Right cardiac atrium (tissue), 5 donors: ENCODE data around the gene KCNQ5. TPM values are rescaled to one million over a fixed set of nuclear protein-coding genes. Genes with fewer than 3 reads are reported as not detected.
"Not testable (repeated sequence)": the region's sequence is repeated elsewhere in the genome, so short reads cannot be mapped to it uniquely, and the experiment has no call there.

Experiments used
- ATAC-seq, 2 donors: fragments of 200-7000 bp; cut with Tn5 transposase; one replicate each; pipeline versions ENCODE4 v1.8.0 to v1.9.1; 2020; ENCODE audit warnings: moderate library complexity in 2 of 2, mild to moderate bottlenecking in 1 of 2
- DNase-seq, 3 donors: peaks; one replicate each; pipeline ENCODE4 v3.0.0-alpha.2; 2020
- H3K27ac ChIP-seq: one replicate; pipeline ENCODE4 v1.5.1; 2013; ENCODE audit warnings: mild to moderate bottlenecking, low read length, control low read depth, moderate library complexity
- H3K27me3 ChIP-seq: one replicate; pipeline ENCODE4 v1.6.1; 2013; ENCODE audit not compliant: control insufficient read depth, insufficient read depth
- H3K4me1 ChIP-seq: one replicate; pipeline ENCODE4 v1.6.1; 2013; ENCODE audit warnings: low read length; ENCODE audit not compliant: control insufficient read depth, insufficient read depth
- H3K4me3 ChIP-seq: one replicate; pipeline ENCODE4 v1.5.1; 2013; ENCODE audit warnings: low read length, control low read depth
- H3K9me3 ChIP-seq: one replicate; pipeline ENCODE4 v1.6.1; 2013; ENCODE audit warnings: low read length; ENCODE audit not compliant: control insufficient read depth
- WGBS: extraction: QIAGEN DNeasy Blood & Tissue Kit; methylation state at CpG from one replicate; pipeline ENCODE4 v1.1.7; 2013; 5-methylcytosine and 5-hydroxymethylcytosine counted together
- intact Hi-C, 4 donors: fragments of 100-400 bp; cut with DNase I; formaldehyde crosslinking; loops; one replicate each; pipeline versions ENCODE4 v1.11.0 to v1.14.0; 2022 to 2023
- polyA plus RNA-seq: library from polyadenylated mRNA; stranded (reverse); fragments of 200-250 nt; gene quantifications from one replicate; pipeline ENCODE4 v1.2.3, GENCODE V29; 2013
- total RNA-seq, 4 donors: library from RNA; stranded (reverse); fragmentation: NEBNext Ultra II Directional; extraction: Animal tissue kit (Norgen Biotek cat#: 25700); gene quantifications; one replicate each; pipeline ENCODE4 v1.2.1, GENCODE V29; 2021
- donor health status: healthy with polysubstance abuse.
- donor health status: DM: no; HTN: yes; CAD: no.
- donor health status: DM: no; HTN: no; CAD: no.
- donor health status: DM: no; HTN: yes; CAD: no; lungs with severe emphysema.
- donor health status: DM: yes; HTN: yes; CAD: no.

Gene KCNQ5
- total and polyA plus RNA-seq, 5 donors = 0.20 to 0.68 (median 0.36) TPM; not detected in 1

DNA sequence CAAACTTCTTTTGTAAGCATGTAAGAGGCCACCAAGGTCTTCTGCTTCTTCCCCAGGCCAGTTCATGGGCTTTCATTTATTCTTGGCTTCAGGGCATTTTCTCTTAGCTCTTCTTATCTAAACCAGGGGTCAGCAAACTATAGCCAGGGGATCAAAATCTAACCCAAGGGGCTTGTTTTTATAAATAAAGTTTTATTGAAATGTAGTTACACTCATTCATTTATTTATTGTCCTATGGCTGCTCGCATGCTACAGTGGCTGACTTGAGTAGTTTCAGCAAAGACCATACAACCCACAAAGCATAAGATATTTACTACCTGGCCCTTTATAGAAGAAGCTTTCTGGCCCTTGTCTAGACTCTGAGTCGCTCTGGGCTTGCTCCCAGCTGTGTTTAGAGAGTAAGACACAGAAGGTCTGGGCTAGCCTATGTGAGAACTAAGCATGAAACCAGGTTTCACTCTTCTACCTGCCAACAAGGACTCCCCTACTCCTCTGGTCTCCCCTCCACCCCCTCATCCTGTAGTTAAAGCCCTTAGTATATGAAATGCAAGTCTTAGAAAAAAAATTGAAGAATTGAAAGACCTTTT, 560.2 kb downstream of the KCNQ5 start:
- ATAC-seq = no peak
- Histone ChIP-seq H3K4me3 (no peak overlapping the region), H3K27me3 (no peaks in the 10 kb centered on the region), H3K4me1 (no peaks in the 10 kb centered on the region), H3K27ac (no peak overlapping the region), H3K9me3 (no peaks in the 10 kb centered on the region)
- intact Hi-C loops = loop anchor here in 2 of 4 donors (5.0 to 10.0 kb wide), 2 partner anchors 557 to 770 kb away; partner anchors contain the start of gene KCNQ5 (in 1 of the 2)
- no peak for DNase-seq
- WGBS = 79% methylated on average over 2 of the region's 2 CpGs

DNA sequence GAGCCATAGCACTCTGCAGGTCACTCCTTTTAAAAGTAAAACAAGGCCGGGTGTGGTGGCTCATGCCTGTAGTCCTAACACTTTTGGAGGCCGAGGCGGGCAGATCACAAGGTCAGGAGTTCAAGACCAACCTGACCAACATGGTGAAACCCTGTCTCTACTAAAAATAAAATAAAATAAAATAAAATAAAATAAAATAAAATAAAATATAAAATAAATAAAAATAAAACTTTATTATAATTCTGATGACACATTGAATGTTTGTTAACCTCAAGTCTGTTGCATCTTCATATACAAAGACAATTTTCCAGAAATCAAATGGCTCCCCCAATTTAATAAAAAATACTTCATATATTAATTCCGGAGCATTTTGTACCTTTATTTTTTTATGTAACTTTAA, 571.4 kb downstream of the KCNQ5 start:
- H3K4me3 ChIP-seq, H3K4me1 ChIP-seq, H3K9me3 ChIP-seq, ATAC-seq, H3K27ac ChIP-seq, DNase-seq, H3K27me3 ChIP-seq, intact Hi-C loops: not testable (repeated sequence)
- 95% methylated on average over 4 of the region's 4 CpGs for WGBS

DNA sequence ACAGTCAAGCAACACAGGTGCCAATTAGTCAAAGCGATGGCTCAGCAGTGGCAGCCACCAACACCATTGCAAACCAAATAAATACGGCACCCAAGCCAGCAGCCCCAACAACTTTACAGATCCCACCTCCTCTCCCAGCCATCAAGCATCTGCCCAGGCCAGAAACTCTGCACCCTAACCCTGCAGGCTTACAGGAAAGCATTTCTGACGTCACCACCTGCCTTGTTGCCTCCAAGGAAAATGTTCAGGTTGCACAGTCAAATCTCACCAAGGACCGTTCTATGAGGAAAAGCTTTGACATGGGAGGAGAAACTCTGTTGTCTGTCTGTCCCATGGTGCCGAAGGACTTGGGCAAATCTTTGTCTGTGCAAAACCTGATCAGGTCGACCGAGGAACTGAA, 572.9 kb downstream of the KCNQ5 start:
- intact Hi-C loops = no loop called here
- no peak overlapping the region for H3K27ac ChIP-seq
- H3K9me3 ChIP-seq = no peaks in the 10 kb centered on the region
- ATAC-seq = no peak
- H3K4me3 ChIP-seq = no peak overlapping the region
- 94% methylated on average over 7 of the region's 7 CpGs for WGBS
- DNase-seq = no peak
- no peaks in the 10 kb centered on the region for H3K27me3 ChIP-seq
- H3K4me1 ChIP-seq = no peaks in the 10 kb centered on the region

DNA sequence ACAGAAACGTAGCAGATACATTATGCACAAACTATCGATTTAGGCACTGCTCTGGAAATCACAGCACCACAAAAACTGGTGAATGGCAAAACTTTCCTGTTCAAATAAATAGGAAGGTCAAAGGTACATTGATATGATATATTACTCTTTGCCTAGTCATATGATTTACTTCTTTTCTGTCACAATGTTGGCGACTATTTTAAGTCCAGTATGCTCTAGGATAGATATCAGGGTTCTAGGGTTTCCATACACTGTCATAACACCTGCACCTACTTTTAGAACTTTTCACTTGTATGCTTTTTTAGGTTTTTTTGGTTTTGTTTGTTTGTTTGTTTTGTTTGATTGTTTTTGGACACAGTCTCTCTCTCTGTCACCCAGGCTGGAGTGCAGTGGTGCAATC, 578.4 kb downstream of the KCNQ5 start:
- WGBS = 88% methylated on average over 3 of the region's 3 CpGs
- intact Hi-C loops = no loop called here
- Histone ChIP-seq H3K4me3 (no peak overlapping the region), H3K9me3 (no peaks in the 10 kb centered on the region), H3K27ac (no peak overlapping the region), H3K27me3 (no peaks in the 10 kb centered on the region), H3K4me1 (no peaks in the 10 kb centered on the region)
- DNase-seq (no peak), ATAC-seq (no peak)

DNA sequence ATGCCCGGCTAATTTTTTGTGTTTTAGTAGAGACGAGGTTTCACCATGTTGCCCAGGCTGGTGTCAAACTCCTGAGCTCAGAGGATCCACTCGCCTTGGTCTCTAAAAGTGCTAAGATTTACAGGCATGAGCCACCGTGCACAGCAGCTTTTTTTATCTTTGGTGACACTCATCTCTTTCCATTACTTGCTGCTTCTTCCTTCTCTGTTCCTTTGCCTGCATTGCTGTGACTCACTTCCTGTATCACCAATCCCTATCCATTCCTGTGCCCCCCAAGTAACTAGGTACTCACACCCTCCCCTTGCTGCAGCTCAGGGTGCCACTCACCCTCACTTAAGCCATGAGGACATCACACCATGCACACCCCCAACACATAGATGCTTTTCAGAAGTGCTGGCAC, 578.9 kb downstream of the KCNQ5 start:
- WGBS = 69% methylated on average over 4 of the region's 4 CpGs

DNA sequence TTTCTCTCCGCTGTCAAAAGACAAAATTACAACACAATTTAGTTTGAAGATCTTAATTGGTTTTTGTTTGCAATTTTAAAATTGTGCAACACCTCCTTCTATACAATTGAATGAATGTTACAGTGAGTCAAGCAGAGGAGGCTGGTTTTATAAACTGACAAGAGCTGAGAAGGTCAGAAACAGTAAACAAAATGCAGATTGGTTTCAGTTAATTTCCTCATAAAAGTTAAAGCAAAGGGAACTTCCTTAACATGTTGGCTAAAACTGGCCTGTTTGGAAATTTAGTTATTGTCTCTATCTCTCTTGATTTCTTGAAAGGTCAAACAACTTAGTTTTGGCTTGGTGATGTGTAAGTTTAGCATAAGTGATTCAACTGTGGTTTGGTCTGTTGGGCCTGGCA, 581.2 kb downstream of the KCNQ5 start:
- no peak for ATAC-seq
- no peaks in the 10 kb centered on the region for H3K27me3 ChIP-seq
- H3K4me1 ChIP-seq = no peaks in the 10 kb centered on the region
- intact Hi-C loops = no loop called here
- no peaks in the 10 kb centered on the region for H3K9me3 ChIP-seq
- no peak overlapping the region for H3K4me3 ChIP-seq
- 93% methylated on average over 1 of the region's 1 CpG for WGBS
- no peak overlapping the region for H3K27ac ChIP-seq
- no peak for DNase-seq

More for the DNA sequence above, 578.9 kb downstream of the KCNQ5 start:
- Histone ChIP-seq H3K27me3 (no peaks in the 10 kb centered on the region), H3K4me1 (no peaks in the 10 kb centered on the region), H3K27ac (no peak overlapping the region), H3K4me3 (no peak overlapping the region), H3K9me3 (no peaks in the 10 kb centered on the region)
- DNase-seq (no peak), ATAC-seq (no peak)
- intact Hi-C loops = no loop called here

DNA sequence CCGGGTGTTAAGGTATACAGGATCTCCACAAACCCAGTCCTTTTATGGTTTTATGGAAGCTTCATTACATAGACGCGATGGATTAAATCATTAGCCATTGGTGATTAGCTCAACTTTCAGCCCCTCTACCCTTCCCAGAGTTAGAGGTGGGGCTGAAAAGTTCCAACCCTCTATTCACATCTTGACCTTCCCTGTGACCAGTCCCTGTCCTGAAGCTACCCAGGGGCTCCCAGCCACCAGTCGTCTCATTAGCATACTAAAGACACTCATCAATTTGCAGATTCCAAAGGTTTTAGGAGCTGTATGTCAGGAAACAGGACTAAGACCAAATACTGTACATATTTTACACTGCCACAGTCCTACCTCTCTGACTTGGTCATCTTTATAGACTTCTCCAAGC, 582.4 kb downstream of the KCNQ5 start:
- Histone ChIP-seq H3K4me3 (no peak overlapping the region), H3K27ac (no peak overlapping the region), H3K27me3 (no peaks in the 10 kb centered on the region), H3K4me1 (no peaks in the 10 kb centered on the region), H3K9me3 (no peaks in the 10 kb centered on the region)
- DNase-seq (no peak), ATAC-seq (no peak)
- WGBS = 82% methylated on average over 4 of the region's 4 CpGs
- intact Hi-C loops = no loop called here

DNA sequence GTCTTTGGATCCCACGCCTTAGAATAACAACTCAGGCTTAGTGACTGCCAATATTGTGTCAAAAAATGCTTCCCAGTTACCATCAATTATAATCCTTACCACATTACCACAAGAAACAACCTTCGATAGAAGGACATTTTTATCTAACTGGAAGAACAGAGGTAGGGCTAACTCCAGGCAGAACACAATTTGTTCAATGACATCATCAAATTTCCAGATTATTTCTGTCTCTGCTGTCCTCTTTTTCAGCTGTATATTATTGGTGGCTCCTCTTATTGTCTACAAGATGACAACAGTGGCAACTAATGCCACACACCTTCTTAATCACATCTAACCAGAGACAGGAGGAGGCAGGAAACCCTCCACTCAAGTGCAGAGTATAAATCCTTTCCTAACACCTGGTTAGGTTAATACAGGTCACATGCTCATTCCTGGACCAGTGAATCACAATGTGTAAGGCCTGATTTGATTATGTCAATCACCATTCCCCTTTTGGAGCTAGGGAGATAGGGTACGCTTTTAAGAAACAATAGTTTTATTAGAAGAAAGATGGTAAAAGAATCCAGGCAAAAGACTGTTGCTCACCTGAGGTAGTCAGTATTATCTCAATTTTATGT, 585.5 kb downstream of the KCNQ5 start:
- no peaks in the 10 kb centered on the region for H3K9me3 ChIP-seq
- ATAC-seq (no peak), DNase-seq (no peak)
- intact Hi-C loops = no loop called here
- no peak overlapping the region for H3K27ac ChIP-seq
- 80% methylated on average over 3 of the region's 3 CpGs for WGBS
- no peak overlapping the region for H3K4me3 ChIP-seq
- H3K27me3 ChIP-seq = no peaks in the 10 kb centered on the region
- H3K4me1 ChIP-seq = no peaks in the 10 kb centered on the region

DNA sequence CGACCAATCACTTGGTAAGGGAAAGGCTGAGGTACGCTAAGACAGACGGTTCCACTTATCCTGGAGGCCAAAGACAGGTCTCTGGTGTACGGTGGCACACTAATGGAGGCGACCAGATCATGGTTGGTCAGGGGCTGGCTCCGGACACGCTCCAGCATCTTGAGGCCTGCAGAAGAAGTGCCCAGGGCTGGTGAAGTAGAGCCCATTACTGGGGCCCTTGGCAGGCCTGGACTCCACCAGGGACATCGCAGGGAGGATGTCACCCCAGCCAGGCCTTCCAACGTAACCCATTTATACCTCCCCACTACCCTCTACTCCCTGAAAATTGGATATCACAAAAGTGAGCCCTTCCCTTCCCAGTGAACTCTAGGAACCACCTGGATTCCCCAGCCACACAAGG, 587.3 kb downstream of the KCNQ5 start:
- no peaks in the 10 kb centered on the region for H3K4me1 ChIP-seq
- WGBS = 93% methylated on average over 9 of the region's 9 CpGs
- no peak overlapping the region for H3K4me3 ChIP-seq
- no peaks in the 10 kb centered on the region for H3K9me3 ChIP-seq
- DNase-seq (no peak), ATAC-seq (no peak)
- intact Hi-C loops = no loop called here
- H3K27ac ChIP-seq = no peak overlapping the region
- no peaks in the 10 kb centered on the region for H3K27me3 ChIP-seq

DNA sequence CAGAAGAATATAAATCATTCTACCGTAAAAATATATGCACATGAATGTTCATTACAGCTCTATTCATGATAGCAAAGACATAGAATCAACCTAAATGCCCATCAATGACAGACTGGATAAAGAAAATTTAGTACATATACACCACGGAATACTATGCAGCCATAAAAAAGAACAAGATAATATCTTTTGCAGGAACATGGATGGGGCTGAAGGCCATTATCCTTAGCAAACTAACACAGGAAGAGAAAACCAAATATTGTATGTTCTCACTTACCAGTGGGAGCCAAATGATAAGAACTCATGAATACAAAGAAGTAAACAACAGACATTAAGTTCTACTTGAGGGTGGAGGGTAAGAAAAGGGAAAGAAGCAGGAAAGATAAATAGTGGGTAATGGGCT, 595.0 kb downstream of the KCNQ5 start:
- no peaks in the 10 kb centered on the region for H3K9me3 ChIP-seq
- intact Hi-C loops = no loop called here
- 94% methylated on average over 2 of the region's 2 CpGs for WGBS
- no peak for DNase-seq
- ATAC-seq = no peak
- H3K4me3 ChIP-seq = no peak overlapping the region
- H3K27me3 ChIP-seq = no peaks in the 10 kb centered on the region
- H3K27ac ChIP-seq = no peak overlapping the region
- no peaks in the 10 kb centered on the region for H3K4me1 ChIP-seq

DNA sequence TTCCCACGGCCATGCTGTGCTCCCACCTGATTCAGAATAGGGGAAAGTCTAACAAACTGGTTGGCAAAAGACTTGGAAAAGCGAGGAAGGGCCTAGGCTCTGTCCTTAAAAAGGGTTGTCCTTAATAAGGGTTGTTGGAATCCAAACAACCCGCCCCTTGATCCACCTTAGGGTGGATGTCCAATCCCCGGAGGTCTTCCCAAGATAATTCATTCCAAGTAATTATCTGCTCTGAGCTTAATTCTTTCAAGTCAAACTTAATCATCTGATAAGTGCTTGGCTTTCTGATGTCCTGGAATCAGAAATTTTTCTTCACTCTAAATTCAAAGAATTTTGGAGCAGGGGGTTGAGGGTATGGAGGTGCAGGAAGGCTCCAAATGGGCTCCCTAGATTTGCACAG, 603.5 kb downstream of the KCNQ5 start, which contains the start of gene KHDC1L:
Gene KHDC1L (minus strand): TSS at position 101 of the 400 bp plus-strand sequence. CDS start 88 bp downstream, at position 13.
- H3K4me1 ChIP-seq = no peaks in the 10 kb centered on the region
- no peak within 1 kb of the TSS for H3K4me3 ChIP-seq
- no peak within 1 kb of the TSS for H3K27ac ChIP-seq
- DNase-seq = no peak
- H3K27me3 ChIP-seq = no peaks in the 10 kb centered on the region
- ATAC-seq = no peak
- WGBS = 90% methylated on average over 4 of the region's 4 CpGs
- H3K9me3 ChIP-seq = no peaks in the 10 kb centered on the region
- intact Hi-C loops = no loop called here
